Forelimb muscle (tissue), 1 donor: Measurements from ENCODE around the gene AOAH. TPM values are rescaled to one million over a fixed set of nuclear protein-coding genes. Genes with fewer than 3 reads are reported as not detected.

Experiments used
- DNase-seq: peaks from one replicate; pipeline ENCODE4 v3.0.0-alpha.2; 2013; ENCODE audit warnings: low read depth
- polyA plus RNA-seq: library from polyadenylated mRNA; unstranded; fragments of 120-200 nt; gene quantifications from one replicate; pipeline ENCODE4 v1.2.1, GENCODE V29; 2013; ENCODE audit not compliant: insufficient read length

The AOAH gene
- polyA plus RNA-seq, 1 donor: 2.5 TPM

DNA sequence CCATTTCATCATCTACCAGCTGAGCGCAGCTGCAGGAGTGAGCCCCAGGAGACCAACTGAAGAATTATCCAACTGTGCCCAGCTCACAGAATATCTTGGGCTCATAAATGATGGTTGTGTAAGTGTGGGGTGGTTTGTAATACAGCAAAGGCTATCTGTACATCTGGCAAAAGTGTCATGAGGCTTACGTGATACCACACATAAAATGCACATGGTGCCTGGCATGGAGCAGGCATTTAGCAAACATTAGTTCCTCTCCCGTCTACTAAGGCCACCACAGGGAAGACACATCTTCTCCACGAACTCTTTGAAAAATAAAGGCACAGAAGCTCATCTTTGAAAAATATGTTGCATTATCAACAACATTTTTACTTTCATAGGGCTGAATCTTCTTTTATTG is 32.3 kb downstream of the AOAH start:
- no peak for DNase-seq

DNA sequence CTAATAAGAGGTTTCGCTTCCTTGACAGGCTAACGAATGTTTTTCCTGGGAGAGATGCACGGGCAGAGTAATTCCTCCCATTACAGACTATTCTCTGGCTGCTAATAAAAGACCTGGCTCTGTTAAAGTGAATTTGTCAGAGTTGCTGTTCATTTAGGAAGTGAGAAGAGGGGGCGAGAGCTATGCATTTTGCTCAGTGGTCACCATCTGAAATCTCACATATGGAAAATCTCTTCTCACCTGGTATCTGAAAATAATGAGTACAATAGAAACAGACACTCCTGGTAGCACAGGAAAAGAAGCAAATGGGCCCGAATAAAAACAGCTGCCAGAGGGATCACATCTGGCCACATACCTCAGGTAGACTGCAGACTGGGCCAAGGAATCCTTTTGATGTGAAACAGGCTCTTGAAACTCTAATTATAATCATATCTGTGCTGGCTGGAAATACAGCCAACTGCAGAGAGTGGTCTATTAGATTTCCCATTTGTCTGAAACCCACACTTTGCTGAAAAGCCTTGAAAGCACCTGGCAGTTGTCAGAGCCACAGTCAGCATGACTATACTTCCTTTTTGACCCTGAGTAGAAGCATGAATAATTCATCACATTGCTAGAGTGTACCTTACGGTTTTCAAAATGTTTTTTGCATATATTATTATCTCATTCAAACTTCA is 33.6 kb downstream of the AOAH start:
- no peak for DNase-seq

DNA sequence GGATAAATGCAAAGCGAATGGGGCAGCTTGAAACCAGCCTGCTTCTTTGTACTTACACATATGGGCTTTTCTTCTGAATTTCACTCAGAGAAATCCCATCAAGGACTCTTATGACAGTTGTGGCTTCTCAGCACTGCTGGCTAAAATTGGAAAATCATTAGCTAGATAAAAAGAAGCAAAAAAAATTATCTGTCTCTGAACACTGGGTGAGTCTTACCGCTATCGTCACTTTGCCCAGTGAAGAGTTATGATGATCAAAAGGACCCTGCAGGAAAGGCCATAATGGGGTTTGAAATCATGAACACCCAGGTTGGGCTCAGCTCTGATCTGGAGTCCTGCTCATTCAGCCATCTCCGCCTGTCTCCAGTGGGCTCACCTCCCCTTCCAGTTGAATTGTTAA is 34.3 kb downstream of the AOAH start:
- no peak for DNase-seq

DNA sequence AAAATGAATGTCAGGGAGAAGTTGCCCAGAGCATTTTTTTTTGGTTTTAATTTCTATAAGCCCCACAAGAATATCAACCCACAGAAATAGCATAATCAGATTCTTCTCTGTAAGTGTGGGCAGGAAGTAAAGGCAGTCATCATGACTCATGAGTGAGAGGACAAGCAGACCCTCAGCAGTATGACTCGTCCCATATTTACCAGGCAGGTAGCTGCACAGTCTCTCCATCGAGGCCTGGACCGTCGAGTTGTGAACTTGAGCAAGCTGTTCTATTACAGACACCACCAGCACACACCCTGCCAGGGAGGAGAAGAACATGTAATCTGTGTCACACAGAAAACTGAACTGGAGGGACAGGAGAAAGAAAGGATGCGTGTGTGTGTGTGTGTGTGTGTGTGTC is 37.8 kb downstream of the AOAH start:
- no peak for DNase-seq

DNA sequence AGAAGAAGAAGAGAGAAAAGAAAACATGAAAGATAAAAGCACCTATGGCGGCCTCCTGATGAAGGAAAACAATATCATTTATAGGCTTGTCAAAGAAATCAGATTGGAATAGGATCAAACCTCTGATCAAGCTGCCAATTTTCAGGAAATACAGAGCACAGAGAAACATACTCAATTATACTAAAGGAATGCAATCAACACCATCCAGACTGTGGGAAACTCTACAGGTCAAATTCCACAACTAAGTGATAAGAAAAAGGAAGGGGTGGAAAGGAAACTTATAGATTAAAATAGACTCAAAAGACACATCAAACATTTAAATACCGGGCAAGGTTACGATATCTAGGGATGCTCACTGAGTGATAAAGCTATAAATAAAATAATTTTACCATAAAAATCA is 39.3 kb downstream of the AOAH start:
- no peak for DNase-seq

DNA sequence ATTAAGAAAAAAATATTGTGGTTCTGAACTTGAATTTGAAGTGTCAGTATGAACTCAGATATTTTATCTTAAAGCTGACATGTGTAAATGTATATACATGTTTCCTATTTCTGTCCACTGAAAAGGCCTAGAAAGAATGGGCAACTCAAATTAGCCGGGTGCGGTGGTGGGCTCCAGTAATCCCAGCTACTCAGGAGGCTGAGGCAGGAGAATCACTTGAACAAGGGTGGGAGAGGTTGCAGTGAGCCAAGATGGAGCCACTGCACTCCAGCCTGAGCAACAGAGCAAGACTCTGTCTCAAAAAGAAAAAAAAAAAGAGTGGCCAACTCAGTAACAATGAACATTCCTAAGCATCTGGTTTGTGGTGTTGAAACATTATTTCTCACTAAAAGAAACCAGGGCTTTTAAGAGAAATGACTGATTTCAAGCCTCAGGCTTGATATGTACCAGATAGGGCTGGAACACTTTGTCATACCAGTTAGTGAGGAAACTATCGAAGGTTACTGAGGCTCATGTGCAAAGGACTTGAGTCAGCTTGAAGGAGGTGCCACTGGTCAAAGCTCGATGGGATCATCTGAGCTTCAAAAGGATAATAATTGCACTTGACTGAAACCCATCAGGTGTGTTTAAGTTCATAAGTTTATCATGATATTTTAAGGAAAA is 40.5 kb downstream of the AOAH start:
- DNase-seq: no peak

DNA sequence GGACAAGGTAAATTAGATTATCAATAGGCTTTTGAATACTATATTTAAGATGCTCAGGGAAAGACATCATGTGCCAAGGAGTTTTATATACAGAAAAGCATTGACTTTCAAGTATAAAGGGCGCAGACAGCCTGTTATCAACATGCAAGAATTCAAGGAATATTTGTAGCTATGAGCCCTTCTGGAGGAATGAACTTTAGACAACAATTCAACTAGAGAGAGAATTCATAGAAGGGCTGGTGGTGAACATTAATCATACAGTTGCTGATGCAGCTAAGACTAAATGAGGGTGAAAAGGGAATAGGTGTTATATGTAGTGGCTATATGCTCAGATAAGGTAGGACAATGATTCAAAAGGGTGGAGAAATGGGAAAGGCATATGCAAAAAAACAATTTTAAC is 41.2 kb downstream of the AOAH start:
- DNase-seq: no peak

DNA sequence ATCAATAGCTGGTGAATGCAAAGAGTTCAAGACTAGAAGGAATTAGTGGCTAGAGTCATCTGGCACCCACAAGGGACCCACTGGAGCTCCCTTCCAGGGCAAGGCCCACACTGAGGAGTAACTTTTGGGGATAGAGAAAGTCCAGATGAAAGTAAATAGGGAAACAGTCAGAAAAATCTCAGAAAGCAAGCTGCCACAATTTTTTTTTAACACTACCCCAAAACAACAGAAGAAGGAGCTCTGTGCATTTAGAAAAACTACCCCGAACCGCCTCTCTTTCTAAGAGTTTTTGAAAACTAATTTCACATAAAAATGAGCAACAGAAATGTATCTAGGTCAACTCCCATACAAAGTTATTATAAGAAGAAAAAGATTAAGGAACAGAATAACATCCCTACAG is 42.2 kb downstream of the AOAH start:
- no peak for DNase-seq

DNA sequence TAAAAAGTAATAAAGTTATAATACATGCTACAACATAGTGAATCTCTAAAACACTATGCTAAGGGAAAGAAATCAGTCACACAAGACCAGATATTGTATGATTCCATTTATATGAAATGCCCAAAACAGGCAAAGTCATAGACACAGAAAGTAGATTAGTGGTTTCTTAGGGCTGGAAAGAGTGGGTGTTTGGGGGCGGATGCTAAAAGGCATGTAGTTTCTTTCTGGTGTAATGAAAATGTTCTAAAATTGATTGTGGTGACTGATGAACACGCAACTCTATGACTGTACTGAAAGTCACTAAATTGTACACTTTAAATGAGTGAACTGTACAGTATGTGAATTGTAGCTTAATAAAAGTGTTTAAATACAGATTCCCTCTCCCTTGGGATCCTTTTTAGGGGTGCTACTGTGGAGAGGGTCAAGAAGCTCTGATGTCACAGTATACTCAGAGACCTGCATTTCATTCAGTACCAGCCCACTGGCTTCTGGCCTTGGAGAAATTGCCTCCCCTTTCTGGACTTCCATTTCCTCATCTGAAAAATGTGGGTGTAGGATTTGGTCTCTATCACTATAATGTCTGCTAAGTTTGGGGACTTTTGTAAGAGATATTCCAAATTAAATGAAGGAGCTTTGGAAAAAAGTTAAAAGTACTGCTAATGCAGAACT is 46.4 kb downstream of the AOAH start:
- DNase-seq: no peak

DNA sequence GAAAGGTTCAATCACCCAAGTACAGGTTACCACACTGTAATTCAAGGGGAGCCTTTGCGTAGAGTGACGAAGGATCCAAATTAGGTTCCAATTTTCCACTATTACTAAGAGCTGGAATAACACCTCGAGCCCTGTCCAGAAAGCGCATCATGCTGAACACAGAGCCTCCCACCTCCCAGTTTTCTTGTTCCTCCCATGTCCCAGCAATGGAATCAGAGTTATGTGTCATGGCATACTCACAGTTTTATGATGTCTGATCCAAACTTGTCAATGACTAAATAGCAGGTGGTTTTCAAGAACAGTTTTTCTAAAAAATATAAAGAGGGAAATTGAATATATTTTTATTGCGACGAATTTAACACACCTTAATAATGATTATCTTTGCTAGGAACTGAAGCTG is 50.6 kb downstream of the AOAH start:
- DNase-seq: no peak

DNA sequence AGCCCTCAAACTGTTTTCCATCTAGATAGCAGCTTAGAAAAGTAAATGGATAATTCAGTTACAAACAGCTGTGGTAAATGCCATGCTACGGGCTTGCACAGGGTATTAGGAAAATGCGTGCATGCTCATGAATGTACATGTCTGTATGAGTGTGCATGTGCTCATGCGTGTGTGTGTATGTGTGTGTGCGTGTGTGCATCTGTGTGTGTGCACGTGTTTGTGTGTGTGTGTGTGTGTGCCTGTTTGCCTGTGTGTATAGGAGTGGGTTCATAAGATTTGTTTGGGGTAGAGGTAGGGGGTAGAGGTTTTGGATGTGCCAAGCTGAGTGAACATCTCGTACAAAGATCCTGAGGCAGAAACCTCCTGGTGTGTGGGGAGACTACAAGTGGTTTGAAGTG is 52.9 kb downstream of the AOAH start:
- no peak for DNase-seq

DNA sequence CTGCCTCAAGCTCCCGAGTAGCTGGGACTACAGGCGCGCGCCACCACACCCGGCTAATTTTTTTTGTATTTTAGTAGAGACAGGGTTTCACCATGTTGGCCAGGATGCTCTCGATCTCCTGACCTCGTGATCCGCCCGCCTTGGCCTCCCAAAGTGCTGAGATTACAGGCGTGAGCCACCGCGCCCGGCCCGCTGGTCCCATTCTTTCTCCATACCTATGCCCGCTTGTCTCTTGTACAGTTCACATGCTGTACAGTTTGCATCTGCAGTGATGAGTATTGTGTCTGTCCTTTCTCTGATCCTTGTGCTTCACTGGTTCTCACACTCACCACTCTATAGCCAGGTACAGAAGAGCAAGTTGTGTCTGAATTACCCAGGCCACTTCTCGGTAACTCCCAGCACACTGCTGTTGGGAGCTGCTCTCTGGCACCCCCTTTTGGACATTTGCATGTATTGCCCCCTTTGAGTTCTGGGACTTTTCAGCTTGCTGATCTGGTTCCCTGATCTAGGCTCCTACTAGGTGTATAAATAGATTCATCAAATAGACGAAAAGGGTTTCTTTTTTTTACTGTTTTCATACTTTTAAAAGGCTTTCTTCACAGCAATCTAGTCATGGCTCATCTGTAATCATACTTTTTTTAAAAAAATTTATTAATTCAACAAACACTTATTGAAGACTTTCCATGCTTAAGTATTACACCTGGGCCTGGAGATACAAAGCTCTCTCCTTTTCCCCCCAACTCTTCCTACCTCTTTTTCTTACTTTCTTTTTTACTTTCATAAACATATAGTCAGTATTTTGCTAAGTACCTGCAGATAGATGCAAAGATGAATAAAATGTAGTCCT is 53.5 kb downstream of the AOAH start:
- DNase-seq: no peak

DNA sequence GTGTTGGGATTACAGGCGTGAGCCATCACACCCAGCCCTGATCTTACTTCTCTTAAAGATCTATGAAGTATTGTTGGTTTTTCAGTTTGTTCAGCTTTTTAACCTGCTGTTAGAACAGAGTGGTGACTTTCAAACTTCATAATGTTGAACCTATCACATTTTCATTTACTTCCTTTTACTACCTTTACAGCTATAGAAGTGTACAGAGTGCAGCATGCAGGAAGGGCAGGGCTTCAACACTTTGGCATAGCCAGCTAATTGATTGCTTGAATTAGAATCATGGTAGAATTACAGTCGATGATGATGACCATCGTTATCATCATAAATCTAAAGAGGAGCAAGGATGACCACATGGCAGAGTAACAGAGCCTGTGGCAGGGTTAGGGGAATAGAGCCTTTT is 55.5 kb downstream of the AOAH start:
- no peak for DNase-seq

DNA sequence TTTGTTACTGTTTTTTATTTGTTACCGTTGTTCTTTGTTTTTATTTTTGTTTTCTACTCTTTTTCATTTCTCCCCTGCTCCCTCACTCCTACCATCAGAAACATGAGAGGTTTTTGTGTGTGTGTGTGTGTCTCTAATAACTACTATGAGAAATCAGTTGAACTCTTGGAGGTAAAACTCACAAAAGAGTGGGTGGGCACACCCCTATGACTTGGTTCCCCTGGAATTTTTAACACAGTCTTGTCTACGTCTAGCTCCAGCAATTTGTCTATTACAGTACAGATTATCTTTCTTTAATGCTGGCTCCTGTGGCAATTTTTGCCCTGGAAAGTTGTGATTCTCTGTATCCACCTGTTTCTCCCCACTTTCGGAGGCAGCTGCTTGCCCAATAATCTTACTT is 56.2 kb downstream of the AOAH start:
- no peak for DNase-seq

DNA sequence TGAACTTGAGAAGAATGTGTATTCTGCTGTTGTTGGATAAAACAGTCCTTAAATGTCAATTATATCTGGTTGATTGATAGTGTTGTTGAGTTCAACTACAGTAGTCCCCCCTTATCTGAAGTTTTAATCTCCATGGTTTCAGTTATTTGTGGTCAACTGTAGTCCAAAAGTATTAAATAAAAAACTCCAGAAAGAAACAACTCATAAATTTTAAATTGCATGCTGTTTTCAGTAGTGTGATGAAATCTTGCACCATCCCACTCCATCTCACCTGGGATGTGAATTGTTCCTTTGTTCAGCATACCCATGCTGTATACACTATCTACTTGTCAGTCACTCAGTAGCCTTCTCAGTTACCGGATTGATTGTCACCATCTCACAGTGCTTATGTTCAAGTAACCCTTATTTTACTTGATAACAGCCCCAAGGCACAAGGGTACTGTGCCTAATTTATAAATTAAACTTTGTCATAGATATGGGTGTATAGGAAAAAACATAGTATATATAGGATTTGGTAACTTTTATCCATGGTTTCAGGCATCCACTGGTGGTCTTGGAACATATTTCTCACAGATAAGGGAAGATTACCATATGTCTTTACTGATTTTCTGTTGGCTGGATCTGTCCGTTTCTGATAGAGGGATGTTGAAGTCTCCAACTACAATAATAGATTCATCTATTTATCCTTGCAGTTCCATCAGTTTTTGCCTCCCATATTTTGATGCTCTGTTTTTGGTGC is 57.1 kb downstream of the AOAH start:
- DNase-seq: no peak

DNA sequence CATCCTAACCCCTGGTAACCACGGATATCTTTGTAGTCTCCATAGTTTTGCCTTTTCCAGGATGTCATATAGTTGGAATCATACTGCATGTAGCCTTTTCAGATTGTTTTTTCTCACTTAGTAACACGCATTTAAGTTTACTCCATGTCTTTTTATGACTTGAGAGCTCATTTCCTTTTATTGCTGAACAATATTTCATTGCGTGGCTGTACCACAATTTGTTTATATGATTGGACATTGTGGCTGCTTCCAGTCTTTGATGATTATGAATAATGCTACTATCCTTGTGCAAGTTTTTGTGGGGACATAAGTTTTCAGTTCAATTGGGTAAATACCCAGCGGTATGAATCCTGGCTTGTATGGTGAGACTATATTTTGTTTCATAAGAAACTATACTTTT is 60.8 kb downstream of the AOAH start:
- DNase-seq: no peak

DNA sequence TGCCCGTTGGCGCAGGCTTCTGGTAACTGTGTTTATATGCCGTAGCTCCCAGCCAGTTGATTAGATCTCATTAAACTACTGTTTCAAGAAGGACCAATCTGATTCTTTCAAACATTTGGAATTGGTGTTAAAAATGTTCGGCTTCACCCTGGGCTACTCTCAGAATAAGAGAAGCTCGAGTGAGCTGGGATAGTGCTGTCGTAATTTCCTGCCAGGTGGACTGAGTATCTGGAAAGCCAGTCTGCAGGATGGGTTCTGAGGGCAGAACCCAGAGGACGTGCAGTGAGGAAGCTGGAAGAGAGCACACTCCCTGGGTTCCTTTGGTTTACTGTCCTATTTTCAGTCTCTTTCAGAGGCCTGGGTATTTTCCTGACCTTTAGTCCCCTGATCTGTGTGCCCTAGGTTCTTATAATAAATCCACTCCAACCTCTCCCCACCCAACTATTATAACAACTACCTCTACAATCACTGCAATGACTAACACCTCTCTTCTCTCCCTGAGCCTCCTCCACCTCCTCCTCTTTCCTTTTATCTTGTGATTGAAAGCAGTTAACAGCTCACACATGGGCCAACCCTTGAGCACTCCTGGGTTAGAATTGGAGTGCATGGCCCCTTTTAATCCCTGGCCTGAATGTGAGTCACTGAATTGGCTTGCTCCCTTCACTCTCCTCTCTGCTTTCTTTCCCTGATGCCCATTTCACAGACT is 63.0 kb downstream of the AOAH start:
- DNase-seq: no peak

DNA sequence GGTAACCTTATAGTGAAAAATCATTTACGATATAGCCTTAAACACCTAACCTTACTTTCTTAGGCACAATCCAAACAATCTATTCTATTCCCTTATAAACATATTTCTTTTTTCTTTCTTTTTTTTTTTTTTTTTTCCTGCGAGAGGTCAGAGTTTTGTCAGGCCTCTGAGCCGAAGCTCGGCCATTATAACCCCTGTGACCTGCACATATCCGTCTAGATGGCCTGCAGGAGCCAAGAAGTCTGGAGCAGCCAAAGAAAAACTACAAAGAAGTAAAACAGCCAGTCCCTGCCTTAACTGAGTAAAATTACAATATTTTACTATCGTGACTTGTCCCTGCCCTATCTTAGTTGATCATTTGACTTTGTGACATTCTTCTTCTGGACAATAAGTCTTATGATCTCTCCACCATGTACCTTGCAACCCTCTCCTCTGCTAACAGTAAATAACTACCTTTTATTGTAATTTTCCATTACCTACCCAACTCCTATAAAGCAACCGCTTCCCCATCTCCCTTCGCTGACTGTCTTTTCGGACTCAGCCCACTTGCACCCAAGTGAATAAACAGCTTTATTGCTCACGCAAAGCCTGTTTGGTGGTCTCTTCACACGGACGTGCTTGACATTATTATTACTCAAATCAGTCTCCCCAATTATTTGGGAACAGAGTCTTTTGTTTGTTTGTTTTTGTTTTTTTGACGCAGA is 64.5 kb downstream of the AOAH start:
- DNase-seq: no peak

DNA sequence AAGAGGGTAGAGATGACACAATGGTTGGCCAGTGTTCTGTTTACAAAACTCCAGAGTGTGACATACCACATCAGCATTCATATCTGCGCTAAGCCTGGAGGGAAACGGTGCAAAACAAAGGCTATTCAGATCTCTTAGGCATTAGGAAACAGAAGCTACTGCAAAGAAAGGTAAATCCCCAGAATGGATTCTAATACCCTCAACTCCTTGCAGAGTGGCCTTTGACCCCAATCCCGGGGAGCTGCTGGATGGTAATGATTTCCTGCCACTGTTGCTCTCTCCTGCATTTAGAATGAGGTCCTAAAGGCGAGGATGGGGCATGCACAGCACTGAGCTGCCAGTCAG is 65.2 kb downstream of the AOAH start:
- no peak for DNase-seq

DNA sequence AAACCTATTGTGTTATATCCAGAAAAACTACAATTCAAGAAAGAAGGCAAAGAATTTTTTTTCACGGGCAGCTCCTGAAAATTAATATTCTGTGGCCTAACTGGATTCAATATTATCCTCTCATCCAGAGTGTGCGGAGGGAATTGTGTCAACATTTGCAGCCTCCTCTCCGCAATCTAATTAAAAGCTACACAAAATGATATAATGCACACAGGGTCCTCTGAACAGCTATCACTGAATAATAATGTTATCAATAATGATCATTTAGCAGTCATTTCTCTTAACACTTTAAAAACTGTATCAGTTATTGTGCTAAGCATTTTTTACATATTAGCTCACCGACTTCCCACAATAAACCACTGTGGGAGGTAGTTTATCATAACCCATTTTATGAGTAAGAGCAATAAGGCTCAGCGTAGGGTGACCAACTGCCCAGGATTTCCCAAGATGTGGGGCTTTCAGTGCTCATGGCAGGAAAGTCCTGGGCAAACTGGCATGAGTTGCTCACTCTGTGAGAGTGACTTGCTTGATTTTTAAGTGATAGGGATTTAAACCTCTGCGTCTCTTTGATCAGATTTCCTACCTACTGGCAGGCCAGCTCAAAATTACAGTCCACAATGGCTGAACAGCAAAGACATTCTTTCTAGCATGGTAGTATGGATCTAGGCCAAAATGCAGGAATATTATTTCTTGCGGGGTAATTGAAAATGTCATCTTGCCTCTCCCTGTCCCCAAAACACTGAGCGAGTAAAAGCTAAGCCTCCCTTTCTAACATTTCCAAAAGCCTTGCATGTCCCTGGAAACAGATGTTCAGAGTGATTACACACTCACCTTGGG is 65.7 kb downstream of the AOAH start:
- no peak for DNase-seq
